ENCODE data around the gene C16orf74.

C16orf74 gene

GRCh38 chr16:85716680-85717038, 34.2 kb downstream of the C16orf74 start:
- no peak; the same call in 2 of the 3 replicates for ATAC-seq
- no peak for TF ChIP-seq ZNF70 (CRISPR knock-in tag; IDR thresholded peaks at IDR 0.05)
- TF ChIP-seq ESRRG (CRISPR knock-in tag; IDR thresholded peaks at IDR 0.05) = no peak
- no peak for TF ChIP-seq ZNF565 (CRISPR knock-in tag; conservative IDR thresholded peaks at IDR 0.05; ENCODE audit: low read depth)
- no peak for TF ChIP-seq SNAI2 (CRISPR knock-in tag; IDR thresholded peaks at IDR 0.05)
- no peak for TF ChIP-seq POU6F1 (CRISPR knock-in tag; IDR thresholded peaks at IDR 0.05; ENCODE audit: borderline replicate concordance, low read depth)
- no peak for TF ChIP-seq TOX (CRISPR knock-in tag; IDR thresholded peaks at IDR 0.05; ENCODE audit: borderline replicate concordance)
- no peak for TF ChIP-seq CSRNP3 (CRISPR knock-in tag; IDR thresholded peaks at IDR 0.05)
- TF ChIP-seq ZC3H10 (CRISPR knock-in tag; IDR thresholded peaks at IDR 0.05) = no peak
- no peak for TF ChIP-seq RARB (CRISPR knock-in tag; IDR thresholded peaks at IDR 0.05)
- no peak for TF ChIP-seq CSDC2 (CRISPR knock-in tag; IDR thresholded peaks at IDR 0.05)
- no peak for TF ChIP-seq CREB5 (CRISPR knock-in tag; IDR thresholded peaks at IDR 0.05; ENCODE audit: low read depth)
- no peak for TF ChIP-seq PATZ1 (CRISPR knock-in tag; IDR thresholded peaks at IDR 0.05; ENCODE audit: borderline replicate concordance)
- no peak for TF ChIP-seq ZFP3 (CRISPR knock-in tag; IDR thresholded peaks at IDR 0.05)

- no peak for TF ChIP-seq ZNF70 (CRISPR knock-in tag; IDR thresholded peaks at IDR 0.05)
- no peak for TF ChIP-seq ISL1 (CRISPR knock-in tag; IDR thresholded peaks at IDR 0.05)
- TF ChIP-seq SNAI2 (CRISPR knock-in tag; IDR thresholded peaks at IDR 0.05) = no peak
- no peak for TF ChIP-seq PPARA (CRISPR knock-in tag; IDR thresholded peaks at IDR 0.05; ENCODE audit: borderline replicate concordance)
- no peak for TF ChIP-seq RARB (CRISPR knock-in tag; IDR thresholded peaks at IDR 0.05)
- no peak for TF ChIP-seq ARNTL (CRISPR knock-in tag; IDR thresholded peaks at IDR 0.05; ENCODE audit: borderline replicate concordance, low read depth)
- ATAC-seq = no peak
These were observed 34.7 kb downstream of the C16orf74 start for GRCh38 chr16:85716022-85716679.

GRCh38 chr16:85715169-85716021, 35.5 kb downstream of the C16orf74 start:
- ATAC-seq = no peak
- TF ChIP-seq POU6F1 (CRISPR knock-in tag; IDR thresholded peaks at IDR 0.05; ENCODE audit: borderline replicate concordance, low read depth) (no peak), CSDC2 (CRISPR knock-in tag; IDR thresholded peaks at IDR 0.05) (no peak), ESRRG (CRISPR knock-in tag; IDR thresholded peaks at IDR 0.05) (no peak), ZNF8 (CRISPR knock-in tag; IDR thresholded peaks at IDR 0.05) (no peak), RARB (CRISPR knock-in tag; IDR thresholded peaks at IDR 0.05) (no peak), TOX (CRISPR knock-in tag; IDR thresholded peaks at IDR 0.05; ENCODE audit: borderline replicate concordance) (no peak)

- no peak for ATAC-seq
- TF ChIP-seq ZC3H10 (CRISPR knock-in tag; IDR thresholded peaks at IDR 0.05) = no peak
- TF ChIP-seq TSHZ2 (CRISPR knock-in tag; IDR thresholded peaks at IDR 0.05) = no peak
- no peak for TF ChIP-seq BACH2 (CRISPR knock-in tag; IDR thresholded peaks at IDR 0.05; ENCODE audit: borderline replicate concordance)
- TF ChIP-seq CSDC2 (CRISPR knock-in tag; IDR thresholded peaks at IDR 0.05) = no peak
- TF ChIP-seq ESRRG (CRISPR knock-in tag; IDR thresholded peaks at IDR 0.05) = no peak
- no peak for TF ChIP-seq PPARA (CRISPR knock-in tag; IDR thresholded peaks at IDR 0.05; ENCODE audit: borderline replicate concordance)
- no peak for TF ChIP-seq PATZ1 (CRISPR knock-in tag; IDR thresholded peaks at IDR 0.05; ENCODE audit: borderline replicate concordance)
- no peak for TF ChIP-seq ZNF565 (CRISPR knock-in tag; conservative IDR thresholded peaks at IDR 0.05; ENCODE audit: low read depth)
- no peak for TF ChIP-seq RARB (CRISPR knock-in tag; IDR thresholded peaks at IDR 0.05)
- TF ChIP-seq GLIS3 (CRISPR knock-in tag; IDR thresholded peaks at IDR 0.05) = no peak
These were observed 38.1 kb downstream of the C16orf74 start for GRCh38 chr16:85712801-85713200.
